GM18867 (cell line): ENCODE measurements around the gene CCN5.

Source experiments
- ATAC-seq: cut with Tn5 transposase; IDR thresholded peaks from one replicate; pipeline ENCODE4 v1.9.1; 2021; ENCODE audit warnings: mild to moderate bottlenecking, moderate library complexity; ENCODE audit not compliant: unreplicated experiment

Gene CCN5

DNA sequence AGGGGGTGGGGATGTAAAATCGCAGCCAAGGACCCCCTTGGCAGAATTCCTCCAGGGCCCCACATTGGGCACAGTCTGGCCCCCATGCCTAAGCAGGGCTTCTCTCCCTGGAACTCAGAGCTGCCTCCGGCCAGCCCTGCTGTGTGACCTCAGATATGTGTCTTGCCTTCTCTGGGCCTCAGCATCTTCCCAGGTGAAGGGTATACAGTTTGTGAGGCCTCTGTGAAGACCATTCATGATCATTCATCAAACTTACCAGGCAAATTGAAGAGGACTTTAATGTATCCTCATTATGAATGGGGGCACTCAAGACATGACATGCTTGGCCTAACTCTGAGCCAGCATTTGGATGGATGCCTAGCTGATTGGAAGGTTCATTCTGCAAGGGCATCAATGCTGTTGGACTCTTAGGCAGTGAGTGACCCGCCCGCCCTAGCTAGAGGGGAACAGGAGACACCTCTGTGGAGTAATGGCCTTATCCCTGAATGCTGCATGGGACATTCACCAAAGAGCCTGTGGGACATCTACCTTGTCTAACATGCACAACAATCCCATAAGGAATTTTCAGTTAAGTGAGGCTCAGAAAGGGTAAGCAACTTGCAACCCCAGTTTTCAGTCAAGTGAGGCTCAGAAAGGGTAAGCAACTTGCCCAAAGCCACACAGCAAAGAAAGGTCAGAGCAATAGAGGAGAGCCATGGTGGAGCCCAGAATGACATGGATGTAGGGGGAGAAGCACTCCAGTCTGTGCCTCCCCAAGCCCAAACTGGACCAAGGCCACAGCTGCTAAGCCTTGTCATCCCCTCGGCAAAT, 535 bp downstream of the CCN5 start:
- ATAC-seq, result no peak

DNA sequence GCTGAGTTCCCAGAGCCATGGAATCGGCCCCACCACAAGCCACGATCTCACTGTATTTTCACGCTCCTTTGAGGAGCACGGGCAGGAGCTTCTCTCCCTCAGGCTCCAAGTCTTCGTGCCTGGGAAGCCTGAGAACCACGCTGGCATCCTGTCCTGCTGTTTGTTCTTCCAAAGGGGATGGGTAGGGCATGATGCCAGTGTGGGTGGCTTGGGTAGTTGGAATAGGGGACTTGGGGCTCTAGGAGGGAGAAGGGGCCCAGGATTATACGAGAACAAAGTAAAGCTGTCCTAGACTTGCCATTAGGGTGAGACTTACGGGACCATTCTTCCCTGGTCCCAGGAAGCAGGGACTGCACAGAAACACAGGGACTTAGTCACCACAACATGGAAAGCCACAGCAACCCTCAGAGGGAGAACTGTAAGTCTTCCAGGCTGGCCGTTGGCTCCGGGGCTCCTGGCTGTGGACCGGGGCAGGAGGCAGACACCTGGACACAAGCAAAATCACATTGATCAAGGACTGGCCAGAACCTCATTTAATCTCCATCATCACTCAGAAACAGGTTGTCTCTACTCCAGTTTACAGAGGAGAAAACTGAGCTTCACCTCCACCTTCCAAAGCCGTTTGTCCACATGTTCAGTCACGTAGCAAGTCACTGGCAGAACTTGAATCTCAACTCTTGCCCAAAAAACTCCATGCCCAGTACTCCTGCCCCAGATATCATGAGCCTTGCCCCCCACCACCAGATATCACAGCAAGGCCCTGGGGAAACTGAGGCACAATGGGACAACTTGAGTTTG, 1.3 kb downstream of the CCN5 start:
- ATAC-seq, result no peak

DNA sequence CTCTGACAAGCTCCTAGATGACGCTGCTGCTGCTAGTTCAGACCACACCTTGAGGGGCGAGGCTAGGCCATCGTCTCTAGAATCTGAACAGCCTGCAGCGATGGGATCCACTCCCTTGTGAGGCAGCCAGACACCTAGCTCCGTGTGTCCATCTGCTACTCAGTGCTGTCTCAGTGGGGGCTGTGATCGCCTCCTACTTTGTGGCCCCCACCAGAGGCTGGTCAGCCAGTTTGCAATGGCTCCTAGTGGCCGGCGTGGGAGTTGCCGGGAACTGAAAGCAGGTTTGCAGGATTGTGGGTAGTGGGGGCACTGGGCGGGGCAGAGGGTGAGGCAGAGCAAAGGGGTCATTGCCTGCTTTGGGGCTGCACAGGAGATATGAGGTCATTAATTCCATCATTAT, 2.8 kb downstream of the CCN5 start:
- no peak for ATAC-seq

DNA sequence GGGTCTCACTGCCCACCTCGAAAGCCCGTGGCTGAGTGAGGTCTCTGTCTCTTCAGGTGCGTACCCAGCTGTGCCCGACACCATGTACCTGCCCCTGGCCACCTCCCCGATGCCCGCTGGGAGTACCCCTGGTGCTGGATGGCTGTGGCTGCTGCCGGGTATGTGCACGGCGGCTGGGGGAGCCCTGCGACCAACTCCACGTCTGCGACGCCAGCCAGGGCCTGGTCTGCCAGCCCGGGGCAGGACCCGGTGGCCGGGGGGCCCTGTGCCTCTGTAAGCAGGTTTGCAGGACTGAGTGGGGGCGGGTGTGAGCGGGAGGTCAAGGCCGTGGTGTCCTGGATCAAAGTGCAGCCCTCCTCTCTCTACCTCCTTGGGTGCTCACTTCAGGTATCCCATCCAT, 4.7 kb downstream of the CCN5 start:
- no peak for ATAC-seq

- no peak for ATAC-seq
Observed at GRCh38 chr20:44720621-44720996, 5.4 kb downstream of the CCN5 start.

- no peak for ATAC-seq
Observed at GRCh38 chr20:44720997-44721784, 6.0 kb downstream of the CCN5 start.

DNA sequence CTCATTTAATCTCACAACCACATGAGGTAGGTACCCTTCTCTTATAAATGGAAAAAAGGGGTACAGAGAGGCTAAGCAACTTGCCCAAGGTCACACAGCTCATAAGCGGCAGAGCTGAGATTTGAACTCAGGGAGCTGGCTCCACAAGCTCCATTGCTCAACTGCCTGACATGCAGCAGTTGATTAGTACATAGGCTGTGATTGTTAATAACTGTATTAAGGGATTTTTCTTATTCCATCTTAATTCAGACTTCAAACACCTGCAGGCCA, 6.6 kb downstream of the CCN5 start:
- no peak for ATAC-seq

GRCh38 chr20:44722990-44723389, 7.8 kb downstream of the CCN5 start:
- no peak for ATAC-seq

GRCh38 chr20:44723391-44723790, 8.2 kb downstream of the CCN5 start:
- ATAC-seq, result no peak

DNA sequence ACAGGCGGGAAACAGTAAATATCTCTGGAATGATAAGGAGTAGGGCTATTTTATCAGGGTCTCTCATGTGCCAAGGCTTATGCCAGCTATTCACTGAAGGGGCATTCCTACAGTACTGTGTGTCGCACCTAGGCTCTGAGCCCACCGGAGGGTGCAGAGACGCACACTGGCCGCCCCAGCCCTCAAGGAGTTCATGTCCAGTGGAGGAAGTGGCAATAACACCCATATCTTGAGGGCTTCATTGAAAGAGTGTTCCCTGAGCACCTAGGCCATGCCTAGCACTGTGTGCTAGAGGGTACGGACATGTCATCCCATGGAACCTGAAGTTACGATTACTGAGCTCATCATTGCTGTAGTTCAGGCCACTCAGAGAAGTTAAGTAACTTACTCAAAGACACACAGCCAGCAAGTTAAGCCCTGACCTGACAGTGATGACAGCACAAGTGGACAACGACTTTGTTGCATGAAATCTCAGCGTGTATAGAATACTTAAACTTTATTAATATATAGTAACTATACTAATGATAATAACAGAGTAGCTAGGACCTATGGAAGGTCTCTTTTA, 8.7 kb downstream of the CCN5 start:
- no peak for ATAC-seq

- ATAC-seq, result no peak
Observed at GRCh38 chr20:44724423-44725091, 9.4 kb downstream of the CCN5 start.

DNA sequence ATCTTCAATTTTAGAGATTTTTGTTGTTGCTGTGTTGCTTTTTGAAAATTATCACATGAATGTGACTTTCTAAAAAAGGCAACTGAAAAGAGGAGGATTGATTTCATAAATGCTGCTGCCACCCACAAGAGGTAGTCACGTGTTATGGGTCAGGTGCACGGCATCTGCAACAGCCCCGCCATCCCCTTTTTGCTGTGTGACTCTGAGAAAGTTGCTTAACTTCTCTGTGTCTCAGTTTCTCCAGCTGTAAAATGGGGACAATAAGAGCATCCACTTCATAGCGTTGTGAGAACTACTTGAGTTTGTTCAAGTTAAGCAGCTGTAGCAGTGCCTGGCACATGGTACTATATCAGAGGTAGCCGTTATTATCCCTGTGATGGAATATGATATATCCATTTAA, 10.7 kb downstream of the CCN5 start:
- no peak for ATAC-seq

- no peak for ATAC-seq
Observed at GRCh38 chr20:44727039-44727438, 11.9 kb downstream of the CCN5 start.

- no peak for ATAC-seq
Observed at GRCh38 chr20:44727651-44728050, 12.5 kb downstream of the CCN5 start.

DNA sequence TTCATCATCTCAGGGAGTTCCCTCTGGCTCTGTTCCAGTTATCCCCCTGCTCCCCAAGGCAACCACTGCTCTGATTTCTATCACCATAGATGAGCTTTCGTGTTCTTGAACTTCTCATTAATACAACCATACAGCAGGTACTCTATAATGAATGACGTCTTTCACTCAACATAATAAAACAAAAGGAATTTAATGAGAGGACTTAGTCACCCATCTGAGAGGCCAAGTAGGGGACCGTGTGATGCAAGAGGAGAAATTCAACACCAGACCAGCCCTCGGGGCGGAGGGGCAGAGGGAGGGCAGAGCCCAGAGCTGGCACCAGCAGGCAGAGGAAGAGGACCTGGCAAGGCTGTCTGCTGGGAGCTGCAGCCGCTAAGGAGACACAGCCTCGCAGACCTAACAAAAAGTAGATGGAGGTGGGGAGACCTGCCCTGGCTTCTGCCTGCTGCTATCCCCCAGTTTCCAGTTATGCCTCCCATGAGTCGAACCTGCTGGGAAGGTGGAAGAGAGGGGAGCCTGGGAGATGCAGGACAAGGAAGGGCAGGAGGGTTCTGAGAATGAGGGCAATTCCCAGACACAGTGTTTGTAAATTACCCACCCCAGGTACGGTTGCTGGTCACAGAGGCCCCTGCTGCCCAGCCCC, 13.8 kb downstream of the CCN5 start:
- ATAC-seq, result no peak

DNA sequence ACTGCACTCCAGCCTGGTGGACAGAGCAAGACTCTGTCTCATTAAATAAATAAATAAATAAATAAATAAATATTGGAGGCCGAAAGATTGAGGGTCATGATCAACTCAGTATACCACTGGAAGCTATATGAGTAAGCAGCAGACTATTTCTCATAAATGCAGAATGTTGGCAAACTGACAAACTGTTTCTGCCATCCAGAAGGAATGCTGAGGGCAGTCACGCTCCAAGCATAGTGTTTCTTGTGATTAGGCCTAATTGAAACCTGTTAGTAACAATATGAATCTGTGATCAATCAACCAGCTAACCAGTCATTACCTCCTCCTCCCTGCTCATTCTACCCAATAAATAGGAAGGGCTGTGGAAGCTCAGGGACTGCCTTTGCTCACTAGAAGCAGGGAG, 15.3 kb downstream of the CCN5 start:
- ATAC-seq, result no peak

GRCh38 chr20:44731657-44732056, 16.5 kb downstream of the CCN5 start:
- ATAC-seq, result no peak

- ATAC-seq, result no peak
Observed at GRCh38 chr20:44732327-44732726, 17.2 kb downstream of the CCN5 start.

DNA sequence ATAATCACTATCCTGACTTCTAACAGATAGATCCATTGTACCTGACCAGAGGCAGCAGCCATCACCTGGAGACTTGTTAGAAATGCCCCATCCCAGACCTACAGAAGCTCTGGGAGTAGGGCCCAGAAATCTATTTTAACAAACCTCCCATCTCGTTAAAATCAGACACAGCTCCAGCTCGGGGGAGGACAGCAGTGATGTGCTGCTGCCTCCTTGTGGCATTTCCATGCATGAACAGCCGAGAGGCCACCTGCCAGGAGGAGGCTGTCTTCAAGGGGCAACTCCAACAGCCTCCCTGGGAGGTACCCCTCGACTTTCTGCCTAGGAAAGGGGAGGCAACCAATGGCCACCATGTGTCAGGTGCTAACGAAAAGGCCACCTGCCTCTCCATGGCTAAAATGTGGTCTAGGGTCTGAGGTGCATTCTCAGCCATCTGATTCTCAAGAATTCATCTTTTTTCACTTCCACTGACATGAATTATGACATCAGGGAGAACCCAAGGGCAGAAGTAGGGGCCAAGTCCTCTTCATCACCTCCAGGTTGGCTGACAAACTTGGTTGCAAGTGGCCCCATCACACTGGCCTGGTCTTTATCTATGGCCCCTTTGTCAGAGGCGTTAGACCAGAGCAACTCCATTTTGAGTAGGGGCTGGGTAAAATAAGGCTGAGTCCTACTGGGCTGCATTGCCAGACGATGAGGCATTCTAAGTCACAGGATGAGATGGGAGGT, 18.3 kb downstream of the CCN5 start:
- ATAC-seq, result no peak

GRCh38 chr20:44734938-44735337, 19.8 kb downstream of the CCN5 start:
- no peak for ATAC-seq
